ENCODE results near the gene TMEM273.

The TMEM273 gene

GRCh38 chr10:49107887-49108267 is 80.3 kb downstream of the TMEM273 start:
- H3K27me3 ChIP-seq (ENCODE audit: insufficient read depth, low read length): no peaks in the 10 kb centered on the region
- peaks cover 3% of the 10 kb centered on the region for H3K4me1 ChIP-seq (ENCODE audit: control insufficient read depth, insufficient read depth, low read length, unreplicated experiment)
- no peaks in the 10 kb centered on the region for H3K79me2 ChIP-seq (ENCODE audit: control insufficient read depth, insufficient read depth, low read length, unreplicated experiment)
- no peak overlapping the region for H2AFZ ChIP-seq (ENCODE audit: low read length, unreplicated experiment)
- no peaks in the 10 kb centered on the region for H3K36me3 ChIP-seq (ENCODE audit: insufficient read depth, low read length)
- no peak overlapping the region for H3K27ac ChIP-seq (ENCODE audit: low read depth, low read length)
- no peak overlapping the region for H3K4me3 ChIP-seq (ENCODE audit: low read depth, low read length)

GRCh38 chr10:49107111-49107886 is 80.9 kb downstream of the TMEM273 start:
- Histone ChIP-seq H3K27ac (ENCODE audit: low read depth, low read length) (no peak overlapping the region), H3K79me2 (ENCODE audit: control insufficient read depth, insufficient read depth, low read length, unreplicated experiment) (no peaks in the 10 kb centered on the region)

DNA sequence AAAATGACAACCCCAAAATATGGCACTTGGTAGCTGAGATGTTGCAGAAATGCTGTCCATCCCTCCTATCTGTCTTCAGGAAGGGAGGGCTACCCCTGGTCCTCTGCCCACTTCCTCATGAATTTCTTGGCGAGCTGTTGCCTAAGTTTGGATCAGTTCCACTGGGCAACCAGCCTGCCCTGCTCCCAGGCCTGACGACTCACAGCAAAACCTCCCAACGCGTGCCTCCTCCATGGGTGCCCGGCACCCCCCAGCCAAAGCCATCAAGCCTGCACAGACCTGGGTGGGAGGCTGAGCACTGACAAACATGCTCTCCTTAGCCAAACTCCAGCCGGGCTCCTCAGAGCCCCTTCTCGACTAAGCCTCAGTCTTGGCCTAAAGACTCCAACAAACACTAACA is 81.7 kb downstream of the TMEM273 start:
- H3K27me3 ChIP-seq (ENCODE audit: insufficient read depth, low read length): no peaks in the 10 kb centered on the region
- no peaks in the 10 kb centered on the region for H3K36me3 ChIP-seq (ENCODE audit: insufficient read depth, low read length)
- H3K27ac ChIP-seq (ENCODE audit: low read depth, low read length): no peak overlapping the region
- no peak overlapping the region for H2AFZ ChIP-seq (ENCODE audit: low read length, unreplicated experiment)
- peaks cover 3% of the 10 kb centered on the region for H3K4me1 ChIP-seq (ENCODE audit: control insufficient read depth, insufficient read depth, low read length, unreplicated experiment)
- no peaks in the 10 kb centered on the region for H3K79me2 ChIP-seq (ENCODE audit: control insufficient read depth, insufficient read depth, low read length, unreplicated experiment)
- H3K4me3 ChIP-seq (ENCODE audit: low read depth, low read length): no peak overlapping the region

More at GRCh38 chr10:49107111-49107886, 80.9 kb downstream of the TMEM273 start:
- no peaks in the 10 kb centered on the region for H3K36me3 ChIP-seq (ENCODE audit: insufficient read depth, low read length)
- no peak overlapping the region for H3K4me3 ChIP-seq (ENCODE audit: low read depth, low read length)
- peaks cover 3% of the 10 kb centered on the region for H3K4me1 ChIP-seq (ENCODE audit: control insufficient read depth, insufficient read depth, low read length, unreplicated experiment)
- H3K27me3 ChIP-seq (ENCODE audit: insufficient read depth, low read length): no peaks in the 10 kb centered on the region
- H2AFZ ChIP-seq (ENCODE audit: low read length, unreplicated experiment): no peak overlapping the region

DNA sequence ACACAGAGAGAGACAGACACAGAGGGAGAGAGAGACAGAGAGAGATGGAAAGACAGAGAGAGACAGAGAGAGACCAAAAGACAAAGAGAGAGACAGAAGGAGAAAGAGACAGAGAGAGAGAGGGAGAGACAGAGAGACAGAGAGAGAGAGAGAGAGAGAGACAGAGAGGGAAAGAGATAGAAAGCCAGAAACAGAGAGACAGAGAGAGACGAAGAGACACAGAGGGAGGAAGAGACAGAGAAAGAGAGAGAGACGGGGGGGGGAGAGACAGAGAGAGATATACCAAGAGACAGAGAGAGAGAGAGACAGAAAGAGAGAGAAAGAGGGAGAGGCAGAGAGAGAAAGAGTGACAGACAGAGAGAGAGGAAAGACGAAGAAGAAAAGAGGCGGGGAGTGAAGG is 83.1 kb downstream of the TMEM273 start:
- H2AFZ ChIP-seq (ENCODE audit: low read length, unreplicated experiment): no peak overlapping the region
- no peaks in the 10 kb centered on the region for H3K79me2 ChIP-seq (ENCODE audit: control insufficient read depth, insufficient read depth, low read length, unreplicated experiment)
- H3K27ac ChIP-seq (ENCODE audit: low read depth, low read length): no peak overlapping the region
- no peak overlapping the region for H3K4me3 ChIP-seq (ENCODE audit: low read depth, low read length)
- H3K4me1 ChIP-seq (ENCODE audit: control insufficient read depth, insufficient read depth, low read length, unreplicated experiment): peaks cover 3% of the 10 kb centered on the region
- H3K27me3 ChIP-seq (ENCODE audit: insufficient read depth, low read length): no peaks in the 10 kb centered on the region
- no peaks in the 10 kb centered on the region for H3K36me3 ChIP-seq (ENCODE audit: insufficient read depth, low read length)

All from ACC112 (cell line).